Left renal pelvis (tissue), 4 donors: ENCODE results near the gene NUBPL. TPM values are rescaled to one million over a fixed set of nuclear protein-coding genes. Genes with fewer than 3 reads are reported as not detected.
"Not testable (repeated sequence)": the region's sequence is repeated elsewhere in the genome, so short reads cannot be mapped to it uniquely, and the experiment has no call there.

Experiments
- DNase-seq, 4 donors: peaks; one replicate each; pipeline ENCODE4 v3.0.0-alpha.2; 2013; ENCODE audit warnings: low read depth in 4 of 4, low spot score in 3 of 4
- polyA plus RNA-seq, 4 donors: library from polyadenylated mRNA; unstranded; fragments of 120-200 nt; gene quantifications; one replicate each; pipeline ENCODE4 v1.2.1, GENCODE V29; 2013; ENCODE audit not compliant: insufficient read length in 4 of 4

Gene NUBPL
- polyA plus RNA-seq, 4 donors, result 13.8 to 19.4 (median 15.4) TPM

DNA sequence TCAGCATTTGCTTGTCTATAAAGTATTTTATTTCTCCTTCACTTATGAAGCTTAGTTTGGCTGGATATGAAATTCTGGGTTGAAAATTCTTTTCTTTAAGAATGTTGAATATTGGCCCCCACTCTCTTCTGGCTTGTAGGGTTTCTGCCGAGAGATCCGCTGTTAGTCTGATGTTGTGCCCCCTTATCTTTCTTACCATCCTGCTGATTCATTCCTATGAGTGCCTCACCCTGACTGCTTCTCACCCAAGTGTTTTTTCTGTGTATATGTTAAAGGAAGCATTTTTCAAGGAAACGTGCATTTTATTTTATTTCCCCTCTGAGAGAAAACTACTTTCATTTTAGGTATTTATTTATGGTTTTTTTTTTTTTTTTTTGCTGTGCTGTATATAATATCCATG is 236.7 kb downstream of the NUBPL start:
- DNase-seq, result not testable (repeated sequence)

GRCh38 chr14:31802838-31803237 is 241.6 kb downstream of the NUBPL start:
- no peak for DNase-seq

GRCh38 chr14:31806249-31806648 is 245.0 kb downstream of the NUBPL start:
- no peak for DNase-seq

GRCh38 chr14:31811693-31812628 is 250.8 kb downstream of the NUBPL start:
- DNase-seq, result not testable (repeated sequence)

DNA sequence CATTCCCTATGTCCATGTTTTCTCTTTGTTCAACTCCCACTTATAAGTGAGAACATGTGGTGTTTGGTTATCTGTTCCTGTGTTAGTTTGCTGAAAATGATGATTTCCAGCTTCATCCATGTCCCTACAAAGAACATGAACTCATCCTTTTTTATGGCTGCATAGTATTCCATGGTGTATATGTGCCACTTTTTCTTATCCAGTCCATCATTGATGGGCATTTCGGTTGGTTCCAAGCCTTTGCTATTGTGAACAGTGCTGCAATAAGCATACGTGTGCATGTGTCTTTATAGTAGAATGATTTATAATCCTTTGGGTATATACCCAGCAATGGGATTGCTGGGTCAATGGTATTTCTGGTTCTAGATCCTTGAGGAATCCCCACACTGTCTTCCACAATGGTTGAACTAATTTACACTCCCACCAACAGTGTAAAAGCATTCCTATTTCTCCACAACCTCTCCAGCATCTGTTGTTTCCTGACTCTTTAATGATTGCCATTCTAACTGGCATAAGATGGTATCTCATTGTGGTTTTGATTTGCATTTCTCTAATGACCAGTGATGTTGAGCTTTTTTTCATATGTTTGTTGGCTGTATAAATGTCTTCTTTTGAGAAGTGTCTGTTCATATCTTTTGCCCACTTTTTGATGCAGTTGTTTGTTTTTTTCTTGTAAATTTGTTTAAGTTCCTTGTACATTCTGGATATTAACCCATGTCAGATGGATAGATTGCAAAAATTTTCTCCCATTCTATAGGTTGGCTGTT is 252.7 kb downstream of the NUBPL start:
- DNase-seq, result not testable (repeated sequence)

GRCh38 chr14:31819281-31819680 is 258.1 kb downstream of the NUBPL start:
- no peak for DNase-seq

- DNase-seq, result no peak
These were observed 264.3 kb downstream of the NUBPL start for GRCh38 chr14:31825459-31825858.

GRCh38 chr14:31827325-31827724 is 266.1 kb downstream of the NUBPL start:
- DNase-seq, result no peak

DNA sequence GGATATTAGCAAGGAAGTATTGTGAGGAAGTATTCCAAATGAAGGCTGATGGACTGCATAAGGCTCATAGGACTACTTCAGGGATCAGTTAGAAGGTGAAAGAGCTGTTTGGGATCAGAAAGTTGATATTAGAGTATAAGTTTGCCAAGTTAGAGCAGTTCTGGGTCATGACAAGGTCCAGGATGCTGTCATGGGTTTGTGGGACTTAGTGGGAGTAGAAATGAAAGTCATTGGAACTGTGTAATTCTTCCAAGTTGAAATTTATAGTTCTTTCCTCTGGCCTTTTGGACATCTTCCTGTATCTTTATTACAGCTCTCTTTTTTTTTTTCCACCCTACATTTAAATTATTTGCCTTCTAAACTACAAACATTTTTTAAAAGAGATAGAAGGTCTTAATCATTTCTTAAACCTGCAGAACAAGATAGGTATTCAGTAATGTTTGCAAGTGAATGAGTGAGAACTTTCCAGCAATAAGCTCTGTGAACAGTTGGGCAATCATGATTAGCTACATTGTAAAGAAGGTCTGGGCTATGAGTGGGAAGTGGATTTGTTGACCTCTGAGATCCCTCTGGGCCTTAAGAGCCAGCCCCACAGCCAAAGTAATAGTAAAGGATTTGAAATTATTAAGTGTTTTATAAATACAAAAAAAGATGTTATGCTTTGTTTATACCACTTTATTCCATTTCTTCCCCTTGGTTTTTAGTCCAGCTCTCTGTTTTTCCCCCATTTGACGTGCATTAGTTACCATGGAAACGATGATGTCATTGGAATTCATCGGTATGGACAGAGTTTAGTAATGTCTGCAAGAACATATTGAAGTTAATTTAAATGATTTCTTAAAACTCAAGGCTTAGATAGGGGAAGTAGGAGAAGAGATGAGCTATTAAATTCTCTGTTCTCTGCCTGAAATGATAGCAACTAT is 268.0 kb downstream of the NUBPL start:
- no peak for DNase-seq

DNA sequence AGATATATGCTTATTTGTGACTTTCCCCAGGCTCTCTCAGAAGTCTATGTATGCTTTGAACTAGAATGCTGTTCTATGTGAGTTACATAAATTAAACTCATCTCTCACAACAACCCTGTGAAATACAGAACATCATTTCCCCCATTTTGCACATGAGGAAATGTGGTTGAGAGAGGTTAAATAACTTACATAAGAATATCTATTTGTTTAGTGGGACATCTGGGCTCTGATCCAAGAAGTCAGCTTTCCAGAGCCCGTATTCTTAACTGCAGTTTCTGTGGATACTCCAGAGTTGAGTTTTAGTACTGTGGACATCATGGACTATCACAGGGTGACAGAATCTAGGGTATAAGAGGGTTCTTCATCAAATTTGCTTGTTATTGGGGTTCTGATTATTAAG is 273.4 kb downstream of the NUBPL start:
- DNase-seq, result no peak

DNA sequence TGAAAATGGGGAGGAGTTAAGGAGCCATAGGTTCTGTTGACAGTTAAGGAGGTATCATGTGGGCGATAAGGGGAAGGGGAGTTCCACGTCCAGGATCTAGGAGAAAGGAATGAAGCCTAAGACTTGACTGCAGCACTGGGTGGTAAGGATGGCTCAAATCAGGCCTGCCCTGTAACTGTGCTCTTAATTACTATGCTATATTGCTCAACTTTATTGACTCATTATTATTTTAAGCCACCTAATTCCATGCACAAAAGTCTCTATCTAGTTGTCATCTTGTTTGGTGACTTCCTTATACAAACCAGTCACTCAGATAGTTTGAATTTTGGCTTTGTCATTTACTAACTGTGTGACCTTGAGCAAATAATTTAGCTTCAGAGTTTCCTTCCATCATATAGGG is 273.8 kb downstream of the NUBPL start:
- no peak for DNase-seq

DNA sequence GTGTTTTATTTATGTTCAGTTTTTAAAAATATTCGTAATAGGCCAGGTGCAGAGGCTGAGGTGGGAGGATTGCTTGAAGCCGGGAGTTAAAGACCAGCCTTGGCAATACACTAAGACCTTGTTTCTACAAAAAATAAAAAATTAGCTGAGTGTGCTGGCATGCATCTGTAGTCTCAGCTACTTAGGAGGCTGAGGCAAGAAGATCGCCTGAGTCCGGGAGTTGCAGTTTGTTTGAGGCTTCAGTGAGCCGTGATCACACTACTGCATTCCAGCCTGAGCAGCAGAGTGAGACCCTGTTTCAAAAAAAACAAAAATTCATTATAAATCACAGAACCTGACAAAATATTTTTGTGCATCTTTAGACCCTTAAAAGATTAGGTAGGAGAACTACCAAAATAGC is 275.8 kb downstream of the NUBPL start:
- peak in 1 of 4 donors; percentile 18 for DNase-seq

DNA sequence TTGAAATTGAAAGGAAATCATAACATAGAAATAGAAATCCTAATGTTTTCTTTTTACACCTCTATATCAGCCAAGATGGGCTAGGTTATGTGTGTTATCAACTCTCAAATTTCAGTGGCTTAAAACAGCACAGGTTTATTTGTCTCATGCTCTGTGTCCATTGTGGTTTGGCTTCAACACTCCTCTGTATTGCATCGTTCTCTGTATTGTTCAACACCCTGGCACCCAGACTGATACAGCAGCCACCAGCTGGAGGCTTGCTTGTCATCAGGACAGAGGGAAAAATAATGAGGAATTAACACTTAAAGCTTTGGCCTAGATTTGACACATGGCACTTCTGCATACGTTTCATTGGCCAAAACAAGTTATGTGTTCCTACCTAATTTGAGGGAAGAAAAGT is 281.7 kb downstream of the NUBPL start:
- DNase-seq, result no peak

GRCh38 chr14:31843361-31844091 is 282.3 kb downstream of the NUBPL start:
- no peak for DNase-seq

GRCh38 chr14:31854508-31855075 is 293.4 kb downstream of the NUBPL start:
- DNase-seq, result no peak

GRCh38 chr14:31855262-31855661 is 294.1 kb downstream of the NUBPL start:
- no peak for DNase-seq

DNA sequence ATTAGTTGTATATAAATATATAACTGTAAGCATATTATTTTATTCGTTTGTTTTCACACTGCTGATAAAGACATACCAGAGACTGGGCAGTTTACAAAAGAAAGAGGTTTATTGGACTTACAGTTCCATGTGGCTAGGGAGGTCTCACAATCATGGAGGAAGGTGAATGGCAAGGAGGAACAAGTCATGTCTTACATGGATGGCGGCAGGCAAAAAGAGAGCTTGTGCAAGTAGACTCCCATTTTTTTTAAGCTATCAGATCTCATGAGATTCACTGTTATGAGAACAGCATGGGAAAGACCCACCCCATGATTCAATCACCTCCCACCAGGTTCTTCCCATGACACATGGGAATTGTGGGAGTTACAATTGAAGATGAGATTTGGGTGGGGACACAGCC is 294.8 kb downstream of the NUBPL start:
- not testable (repeated sequence) for DNase-seq

DNA sequence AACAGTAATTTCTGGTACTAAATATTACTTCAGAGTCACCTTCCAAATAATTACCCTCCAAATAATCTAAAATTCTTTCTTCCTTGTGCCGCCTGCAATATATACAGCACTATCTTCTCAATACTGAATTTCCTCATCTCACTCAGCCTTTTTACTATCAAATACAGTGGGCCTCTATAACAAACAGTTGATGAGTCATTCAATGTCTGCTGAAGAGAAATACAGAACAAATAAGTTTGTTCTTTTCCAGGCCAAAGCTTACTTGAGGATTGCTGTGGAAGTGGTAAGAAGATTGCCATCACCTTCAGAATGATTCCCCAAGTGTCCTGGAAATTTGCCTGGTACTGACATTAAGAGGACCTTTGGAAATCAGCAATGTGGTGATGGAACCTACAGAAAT is 297.7 kb downstream of the NUBPL start:
- no peak for DNase-seq
